ENCODE measurements around the gene MYO5B.

MYO5B gene

GRCh38 chr18:50011813-50012435, 183.0 kb downstream of the MYO5B start:
- no peak for DNase-seq (ENCODE audit: low spot score)

GRCh38 chr18:50009773-50010335, 185.1 kb downstream of the MYO5B start:
- DNase-seq (ENCODE audit: low spot score): peak; percentile 17

- no peak for DNase-seq (ENCODE audit: low spot score)
Observed at GRCh38 chr18:50008306-50008705, 186.6 kb downstream of the MYO5B start.

GRCh38 chr18:50006470-50007046, 188.4 kb downstream of the MYO5B start:
- no peak for DNase-seq (ENCODE audit: low spot score)

- no peak for DNase-seq (ENCODE audit: low spot score)
Observed at GRCh38 chr18:50004013-50004412, 190.9 kb downstream of the MYO5B start.

GRCh38 chr18:50002781-50003180, 192.2 kb downstream of the MYO5B start:
- DNase-seq (ENCODE audit: low spot score): no peak

- no peak for DNase-seq (ENCODE audit: low spot score)
Observed at GRCh38 chr18:50000227-50000626, 194.7 kb downstream of the MYO5B start.

- no peak for DNase-seq (ENCODE audit: low spot score)
Observed at GRCh38 chr18:49999128-49999527, 195.8 kb downstream of the MYO5B start.

GRCh38 chr18:49997558-49997957, 197.4 kb downstream of the MYO5B start:
- no peak for DNase-seq (ENCODE audit: low spot score)

GRCh38 chr18:49994410-49994809, 200.5 kb downstream of the MYO5B start:
- no peak for DNase-seq (ENCODE audit: low spot score)

- DNase-seq (ENCODE audit: low spot score): no peak
Observed at GRCh38 chr18:49993299-49993698, 201.6 kb downstream of the MYO5B start.

GRCh38 chr18:49988733-49989132, 206.2 kb downstream of the MYO5B start:
- DNase-seq (ENCODE audit: low spot score): no peak

GRCh38 chr18:49988101-49988500, 206.8 kb downstream of the MYO5B start:
- peak; percentile 48 for DNase-seq (ENCODE audit: low spot score)

GRCh38 chr18:49985236-49985635, 209.7 kb downstream of the MYO5B start:
- DNase-seq (ENCODE audit: low spot score): peak; percentile 79

GRCh38 chr18:49980896-49981295, 214.1 kb downstream of the MYO5B start:
- DNase-seq (ENCODE audit: low spot score): no peak

- DNase-seq (ENCODE audit: low spot score): peak; percentile 92
Observed at GRCh38 chr18:49976795-49977560, 218.0 kb downstream of the MYO5B start.

GRCh38 chr18:49976001-49976400, 218.9 kb downstream of the MYO5B start:
- DNase-seq (ENCODE audit: low spot score): no peak

GRCh38 chr18:49974079-49974478, 220.9 kb downstream of the MYO5B start:
- no peak for DNase-seq (ENCODE audit: low spot score)

- DNase-seq (ENCODE audit: low spot score): no peak
Observed at GRCh38 chr18:49973592-49973991, 221.4 kb downstream of the MYO5B start.

- no peak for DNase-seq (ENCODE audit: low spot score)
Observed at GRCh38 chr18:49972535-49972934, 222.4 kb downstream of the MYO5B start.

- DNase-seq (ENCODE audit: low spot score): no peak
Observed at GRCh38 chr18:49971462-49971861, 223.5 kb downstream of the MYO5B start.

- DNase-seq (ENCODE audit: low spot score): no peak
Observed at GRCh38 chr18:49970319-49970718, 224.6 kb downstream of the MYO5B start.
